SK-MEL-5 (cell line): ENCODE measurements around the gene CORO7. TPM values are rescaled to one million over a fixed set of nuclear protein-coding genes. Genes with fewer than 3 reads are reported as not detected.

Experiments
- DNase-seq: peaks from one replicate; pipeline ENCODE4 v3.0.0-alpha.2; 2016; ENCODE audit warnings: low read depth, low spot score
- in situ Hi-C: cut with HindIII; loops from 2 replicates; pipeline ENCODE4 v1.10.0; 2016; ENCODE audit warnings: low sequenced_read_pairs, high pct_unique_total_duplicates, low pct_unique_long_range_greater_than_20kb
- small RNA-seq, 2 experiments: library from RNA; depleted of rRNA; stranded (forward); fragments of <200 nt; gene quantifications; one replicate each; pipeline ENCODE3, GENCODE V24; 2014
- total RNA-seq: library from RNA; depleted of rRNA; stranded (reverse); fragments of >200 nt; shearing (Covaris generic); gene quantifications from 2 replicates; pipeline ENCODE4 v1.2.3, GENCODE V29; 2014; rRNA removed

The CORO7 gene
- total RNA-seq, 1 experiment from 2014 or later, result 17.4 TPM

DNA sequence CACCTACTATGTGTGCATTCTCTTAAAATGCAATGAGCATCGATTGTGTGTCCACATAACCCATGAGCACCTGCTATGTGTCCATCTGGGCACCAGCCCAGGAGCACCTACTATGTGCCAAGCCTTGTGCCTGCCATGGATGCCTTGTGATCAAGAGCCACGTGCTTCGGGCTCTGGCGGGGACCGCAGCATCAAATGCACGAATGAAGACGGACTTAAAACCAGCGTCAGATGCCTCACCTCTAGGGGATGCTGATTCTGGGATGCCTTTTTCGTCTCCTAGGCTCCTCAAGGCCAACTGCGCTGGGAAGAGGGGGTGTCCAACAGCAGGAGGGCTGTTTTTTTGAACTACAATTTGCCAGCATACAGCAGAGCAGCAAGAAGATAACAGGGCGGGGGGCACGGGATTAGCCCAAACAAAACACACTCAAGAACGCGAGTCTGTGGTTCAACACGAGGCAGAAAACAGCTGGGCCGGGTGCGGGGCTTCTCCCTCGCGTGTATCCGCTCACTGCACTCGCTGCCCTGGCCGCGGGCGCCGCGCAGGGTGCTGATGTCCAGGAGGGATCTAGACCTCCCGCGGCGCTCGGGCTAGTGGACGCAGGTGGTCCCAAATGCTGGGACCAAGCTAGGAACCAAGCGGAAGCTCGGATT lies 101.7 kb downstream of the CORO7 start:
- in situ Hi-C loops, result no loop called here
- peak; percentile 18 for DNase-seq

DNA sequence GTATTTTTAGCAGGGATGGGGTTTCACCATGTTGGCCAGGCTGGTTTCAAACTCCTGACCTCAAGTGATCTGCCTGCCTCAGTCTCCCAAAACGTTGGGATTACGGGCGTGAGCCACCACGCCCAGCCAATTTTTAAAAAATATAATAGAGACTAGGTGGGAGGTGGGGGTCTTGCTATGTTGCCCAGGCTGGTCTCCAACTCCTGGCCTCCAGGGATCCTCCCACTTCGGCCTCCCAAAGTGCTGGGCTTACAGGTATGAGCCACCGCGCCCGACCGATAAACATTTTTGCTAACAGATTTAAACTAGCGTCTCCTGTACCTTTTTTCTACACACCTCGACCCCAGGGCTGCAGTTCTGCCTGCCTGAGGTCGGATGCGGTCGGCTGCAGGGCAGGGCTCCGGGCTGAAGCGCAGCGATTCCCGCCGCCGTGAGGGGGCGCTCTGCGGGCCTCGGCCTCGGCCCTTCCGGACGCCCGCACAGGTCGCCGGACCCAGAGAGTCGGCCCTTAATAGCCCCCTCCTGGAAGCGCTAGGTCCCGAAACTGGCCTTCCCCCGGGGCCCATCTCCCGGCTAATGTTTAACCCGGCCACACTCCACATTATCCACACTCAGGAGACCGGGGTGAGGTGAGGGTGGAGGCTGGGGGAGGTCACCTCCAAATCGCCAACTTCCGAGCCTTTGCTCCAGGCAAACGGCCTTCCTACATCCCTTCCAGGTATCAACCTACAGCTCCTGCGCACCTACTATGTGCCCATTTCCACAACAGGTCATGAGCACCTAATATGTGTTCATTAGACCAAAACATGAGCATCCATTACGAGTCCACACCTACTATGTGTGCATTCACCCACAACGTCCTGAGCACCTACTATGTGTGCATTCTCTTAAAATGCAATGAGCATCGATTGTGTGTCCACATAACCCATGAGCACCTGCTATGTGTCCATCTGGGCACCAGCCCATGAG lies 102.5 kb downstream of the CORO7 start:
- in situ Hi-C loops, result no loop called here
- DNase-seq, result peak; percentile 46

GRCh38 chr16:4309833-4310266 lies 106.5 kb downstream of the CORO7 start:
- in situ Hi-C loops, result no loop called here
- DNase-seq, result peak; percentile 55

DNA sequence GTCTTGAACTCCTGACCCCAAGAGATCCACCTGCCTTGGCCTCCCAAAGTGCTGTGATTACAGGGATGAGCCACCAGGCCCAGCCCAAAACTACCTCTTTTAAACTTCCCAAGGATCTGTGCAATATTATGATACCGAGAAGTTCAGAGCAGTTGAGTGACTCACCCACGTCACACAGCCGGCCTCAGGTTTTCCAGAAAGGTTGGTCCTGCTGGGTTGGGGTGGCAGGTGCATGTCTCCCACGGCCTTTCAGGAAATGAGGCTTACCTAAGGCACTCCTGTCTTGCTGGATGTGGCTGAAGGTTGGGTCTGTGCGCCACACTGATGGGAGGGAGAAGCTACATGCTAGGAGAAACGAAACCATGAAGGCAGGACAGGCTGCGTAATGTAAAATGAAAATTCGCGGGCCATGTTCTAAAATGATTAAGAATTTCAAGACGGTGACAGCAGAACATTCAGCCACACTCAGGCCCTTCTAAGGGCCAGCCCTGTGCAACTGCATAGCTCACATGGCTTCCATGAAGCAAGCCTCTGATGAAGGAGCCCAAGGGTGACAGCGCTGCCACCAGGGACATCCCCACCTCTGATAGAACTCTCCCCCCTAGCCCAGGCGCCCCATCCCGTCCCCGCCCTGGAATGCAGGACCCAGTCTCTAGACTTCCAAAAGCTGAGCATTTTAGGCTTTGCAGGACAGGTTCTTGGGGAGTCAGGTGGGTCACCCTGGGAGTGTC lies 107.1 kb downstream of the CORO7 start:
- in situ Hi-C loops, result no loop called here
- DNase-seq, result no peak

- DNase-seq, result peak; percentile 72
Observed at GRCh38 chr16:4307215-4308037, 109.0 kb downstream of the CORO7 start.

DNA sequence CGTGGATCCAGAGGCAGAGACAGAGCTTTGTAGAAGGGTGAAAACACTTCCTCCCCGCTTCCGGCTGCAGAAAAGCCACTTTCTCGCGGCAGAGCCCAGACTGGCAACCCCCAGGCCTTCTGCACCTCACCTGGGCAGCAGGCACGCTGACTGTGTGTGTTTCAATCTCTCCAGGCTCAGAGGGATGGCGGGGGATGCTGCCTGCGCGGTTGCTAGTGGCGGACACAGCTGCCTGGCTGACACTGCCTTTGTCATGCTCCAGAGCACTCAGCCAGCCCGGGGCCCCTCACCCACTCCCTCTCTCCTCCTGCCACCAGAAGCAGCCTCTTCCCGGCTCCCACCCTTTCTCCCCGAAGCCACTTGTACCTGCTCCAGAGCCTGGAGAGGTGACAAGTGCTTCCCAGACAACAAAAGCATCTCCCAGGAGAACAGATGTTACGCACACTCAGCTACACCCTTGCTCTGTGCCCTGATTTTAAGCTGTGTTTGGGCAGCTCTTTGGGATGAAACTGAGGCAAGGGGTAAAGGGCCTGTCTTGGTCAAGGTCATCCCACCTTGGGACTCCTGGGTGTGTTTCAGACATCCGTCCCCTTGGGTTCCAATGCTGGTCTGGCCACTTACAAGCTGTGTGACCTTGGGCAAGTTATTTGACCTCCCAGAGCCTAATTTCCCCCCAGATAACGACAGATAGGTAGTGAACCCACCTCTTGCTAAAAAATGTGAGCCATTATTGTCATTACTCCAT lies 109.8 kb downstream of the CORO7 start:
- DNase-seq, result no peak
- in situ Hi-C loops, result no loop called here

More at GRCh38 chr16:4307215-4308037, 109.0 kb downstream of the CORO7 start:
- in situ Hi-C loops, result no loop called here

Small RNA genes lying within 50 kb of the gene (small RNA-seq; reads per million reads assigned to genes)
- 0 reads per million in 2 experiments for gene AC012676.2

Other genes with a start within 250 kb of the CORO7 start
- gene SRL, start 174.5 kb downstream of the CORO7 start, total RNA-seq, result not detected in 2 replicates
- 14.8 and 20.5 TPM in 2 replicates for gene TFAP4, start 143.6 kb downstream of the CORO7 start, total RNA-seq
- 0.18 TPM in 1 of 2 replicates, not detected in the other for gene GLIS2, start 100.5 kb downstream of the CORO7 start, total RNA-seq
- 49.8 and 57.1 TPM in 2 replicates for gene PAM16, start 65.3 kb downstream of the CORO7 start, total RNA-seq
- gene VASN, start 44.7 kb downstream of the CORO7 start, total RNA-seq, result 0.03 and 0.35 TPM in 2 replicates
- 93.2 and 102 TPM in 2 replicates for gene DNAJA3, start 9.3 kb upstream of the CORO7 start, total RNA-seq
- 33.7 and 34.5 TPM in 2 replicates for gene NMRAL1, start 58.0 kb upstream of the CORO7 start, total RNA-seq
- 65.7 and 68.0 TPM in 2 replicates for gene HMOX2, start 59.8 kb upstream of the CORO7 start, total RNA-seq
- 8.7 and 9.4 TPM in 2 replicates for gene CDIP1, start 122.2 kb upstream of the CORO7 start, total RNA-seq
- gene C16orf96, start 139.7 kb upstream of the CORO7 start, total RNA-seq, result not detected in 2 replicates
- 13.1 and 14.5 TPM in 2 replicates for gene UBALD1, start 198.3 kb upstream of the CORO7 start, total RNA-seq
- gene MGRN1, start 208.2 kb upstream of the CORO7 start, total RNA-seq, result 11.3 and 13.3 TPM in 2 replicates